Measurements from ENCODE around the gene UNKL. TPM values are rescaled to one million over a fixed set of nuclear protein-coding genes. Genes with fewer than 3 reads are reported as not detected.

The UNKL gene
- total RNA-seq, 1 experiment from 2014 or later, result 32.0 TPM

- no peak overlapping the region for H2BK15ac ChIP-seq (ENCODE audit: low read depth, low read length)
- no peak for DNase-seq
- H3K4me1 ChIP-seq (ENCODE audit: insufficient read depth, low read length), result no peaks in the 10 kb centered on the region
- H2BK12ac ChIP-seq (ENCODE audit: insufficient read length, low read depth, low read length), result no peak overlapping the region
- H3K56ac ChIP-seq (ENCODE audit: insufficient read length, low read depth, low read length), result no peak overlapping the region
- H3K79me2 ChIP-seq (ENCODE audit: insufficient read depth, low read length), result peaks cover 2% of the 10 kb centered on the region; the same call in 1 of the 2 replicates
- H3K14ac ChIP-seq (ENCODE audit: insufficient read depth, low read length), result no peak overlapping the region; the same call in 1 of the 2 replicates
- no peak overlapping the region for H3K27ac ChIP-seq (ENCODE audit: insufficient read length, low read depth, low read length)
- H3K23ac ChIP-seq (ENCODE audit: insufficient read length, low read depth, low read length), result no peak overlapping the region
- Mint-ChIP-seq H3K27ac (no peak overlapping the region; a peak in 1 of 7 replicates), H3K36me3 (ENCODE audit: insufficient read depth in 1 of 3, low read depth in 3 of 3) (peaks cover 2 to 10% (median 4%) of the 10 kb centered on the region in 3 experiments; a peak in 4 of 7 replicates), H3K4me3 (no peak overlapping the region), H3K4me1 (peaks cover 4 to 9% of the 10 kb centered on the region in 2 experiments), H3K9me3 (no peaks in the 10 kb centered on the region; a peak in 1 of 5 replicates), H3K27me3 (ENCODE audit: low read depth) (no peaks in the 10 kb centered on the region)
- no peak overlapping the region for H3K9ac ChIP-seq (ENCODE audit: extremely low read depth, insufficient read length, low read length)
- H2BK120ac ChIP-seq (ENCODE audit: low read depth, low read length, poor library complexity, severe bottlenecking), result no peak overlapping the region
- no peaks in the 10 kb centered on the region for H3K79me1 ChIP-seq (ENCODE audit: insufficient read depth, low read depth, low read length, poor library complexity, severe bottlenecking)
- no peak overlapping the region for H3K4me2 ChIP-seq (ENCODE audit: insufficient read depth, insufficient read length, low read length)
- H4K20me1 ChIP-seq (ENCODE audit: control insufficient read depth, insufficient read depth, insufficient read length), result no peaks in the 10 kb centered on the region
- no peak overlapping the region for H2BK20ac ChIP-seq (ENCODE audit: low read depth, low read length, poor library complexity, severe bottlenecking)
- H4K8ac ChIP-seq (replicated peaks; ENCODE audit: insufficient read length, low read depth, low read length), result no peak overlapping the region
- TF ChIP-seq CTCF (conservative IDR thresholded peaks at IDR 0.05), result no peak
- H3K4ac ChIP-seq (ENCODE audit: low read depth, low read length), result no peak overlapping the region
- H2BK5ac ChIP-seq (ENCODE audit: insufficient read length, low read length), result no peak overlapping the region
- no peaks in the 10 kb centered on the region for H3K27me3 ChIP-seq (ENCODE audit: insufficient read depth, low read length)
- H2AK5ac ChIP-seq (ENCODE audit: insufficient read length, low read length), result no peak overlapping the region
- no peak overlapping the region for H3T11ph ChIP-seq (ENCODE audit: low read length)
- H4K5ac ChIP-seq (ENCODE audit: insufficient read length, low read depth, low read length), result no peak overlapping the region
- H3K23me2 ChIP-seq (ENCODE audit: insufficient read length, low read depth, low read length, poor library complexity, severe bottlenecking), result peaks cover 3% of the 10 kb centered on the region
- H3K18ac ChIP-seq (ENCODE audit: insufficient read length, low read depth, low read length), result no peak overlapping the region
- no peak overlapping the region for H4K91ac ChIP-seq (ENCODE audit: insufficient read length, low read depth, low read length)
- H2AFZ ChIP-seq (ENCODE audit: low read length), result no peak overlapping the region
- no CpG with 5 or more reads among the region's 33 CpGs for WGBS (ENCODE audit: extremely low coverage, insufficient read length, low lambda C conversion rate)
- H3K9me3 ChIP-seq (ENCODE audit: control insufficient read depth, low read depth, low read length), result no peaks in the 10 kb centered on the region
These were observed 58.2 kb downstream of the UNKL start for GRCh38 chr16:1356061-1356900.
